ENCODE measurements around the gene YKT6.
"Not testable (repeated sequence)": the region's sequence is repeated elsewhere in the genome, so short reads cannot be mapped to it uniquely, and the experiment has no call there.

Gene YKT6

GRCh38 chr7:44200699-44201461, at the start of gene YKT6:
Gene YKT6 (plus strand): TSS chr7:44200978. CDS start chr7:44201136, 158 bp downstream.
- FAIRE-seq (peak; percentile 99), DNase-seq (ENCODE audit: low spot score) (peak; percentile 99)

GRCh38 chr7:44151956-44152355, 48.8 kb upstream of the YKT6 start:
- DNase-seq (ENCODE audit: low spot score) = no peak
- peak; percentile 55 for FAIRE-seq

GRCh38 chr7:44152971-44153947, 47.5 kb upstream of the YKT6 start:
- no peak for DNase-seq (ENCODE audit: low spot score)
- peak; percentile 63 for FAIRE-seq

GRCh38 chr7:44153948-44154335, 46.8 kb upstream of the YKT6 start:
- DNase-seq (ENCODE audit: low spot score) (no peak), FAIRE-seq (no peak)

GRCh38 chr7:44154703-44155102, 46.1 kb upstream of the YKT6 start:
- no peak for DNase-seq (ENCODE audit: low spot score)
- no peak for FAIRE-seq

GRCh38 chr7:44155191-44156185, 45.3 kb upstream of the YKT6 start:
- DNase-seq (ENCODE audit: low spot score) (no peak), FAIRE-seq (peak; percentile 63)

GRCh38 chr7:44156453-44157010, 44.2 kb upstream of the YKT6 start:
- no peak for DNase-seq (ENCODE audit: low spot score)
- FAIRE-seq = peak; percentile 27

- DNase-seq (ENCODE audit: low spot score) (no peak), FAIRE-seq (no peak)
These were observed 43.4 kb upstream of the YKT6 start for GRCh38 chr7:44157116-44158080.

- FAIRE-seq (peak; percentile 80), DNase-seq (ENCODE audit: low spot score) (no peak)
These were observed 42.5 kb upstream of the YKT6 start for GRCh38 chr7:44158096-44158872.

- DNase-seq (ENCODE audit: low spot score) (no peak), FAIRE-seq (peak; percentile 68)
These were observed 41.7 kb upstream of the YKT6 start for GRCh38 chr7:44158873-44159631.

- no peak for DNase-seq (ENCODE audit: low spot score)
- FAIRE-seq = no peak
These were observed 40.8 kb upstream of the YKT6 start for GRCh38 chr7:44159824-44160630.

- FAIRE-seq = no peak
- no peak for DNase-seq (ENCODE audit: low spot score)
These were observed 39.4 kb upstream of the YKT6 start for GRCh38 chr7:44161371-44161770.

GRCh38 chr7:44162179-44162578, 38.6 kb upstream of the YKT6 start:
- FAIRE-seq (no peak), DNase-seq (ENCODE audit: low spot score) (no peak)

GRCh38 chr7:44162785-44163395, 37.9 kb upstream of the YKT6 start:
- FAIRE-seq = no peak
- no peak for DNase-seq (ENCODE audit: low spot score)

- FAIRE-seq = peak; percentile 70
- DNase-seq (ENCODE audit: low spot score) = peak; percentile 90
These were observed 37.2 kb upstream of the YKT6 start for GRCh38 chr7:44163591-44163990.

- DNase-seq (ENCODE audit: low spot score) = no peak
These were observed 32.9 kb upstream of the YKT6 start for GRCh38 chr7:44167920-44168319.

GRCh38 chr7:44171901-44172300, 28.9 kb upstream of the YKT6 start:
- not testable (repeated sequence) for FAIRE-seq; DNase-seq (ENCODE audit: low spot score)

More at GRCh38 chr7:44167920-44168319, 32.9 kb upstream of the YKT6 start:
- no peak for FAIRE-seq
